IMR-90 (cell line): ENCODE measurements around the gene AAMP. TPM values are rescaled to one million over a fixed set of nuclear protein-coding genes. Genes with fewer than 3 reads are reported as not detected.

Experiments used
- ATAC-seq: fragments of 200-7000 bp; cut with Tn5 transposase; 2 replicates; pipeline ENCODE4 v1.9.1; 2020; ENCODE audit warnings: low read depth, mild to moderate bottlenecking, moderate library complexity
- BruUV-seq: library from RNA; stranded (reverse); fragments of 400-500 nt; replicated peaks from 2 replicates; lab custom pipeline; 2021; lab: Mats Ljungman, UMichigan
- CTCF ChIA-PET: fragments of 300-600 bp; formaldehyde crosslinking; extraction: SDS; loops from one replicate; lab custom pipeline; 2021; ENCODE audit warnings: antibody characterized with exemption; lab: Yijun Ruan, JAX
- POLR2A ChIA-PET: fragments of 300-600 bp; sonication (Branson Sonifier 250); formaldehyde crosslinking; loops from one replicate; lab custom pipeline; 2022; ENCODE audit warnings: antibody characterized with exemption; ENCODE audit not compliant: unreplicated experiment; lab: Charles Lee
- DNase-seq: peaks from one replicate; pipeline ENCODE4 v3.0.0; 2013
- H2AFZ ChIP-seq: replicated peaks from 2 replicates; pipeline ENCODE3; 2013; ENCODE audit warnings: low read length, mild to moderate bottlenecking; ENCODE audit not compliant: poor library complexity
- H2AK5ac ChIP-seq: 2 replicates; pipeline ENCODE4 v1.6.1; 2013; ENCODE audit warnings: low read depth, low read length, inconsistent platforms
- H2AK9ac ChIP-seq: replicated peaks from 2 replicates; pipeline ENCODE3; 2013; ENCODE audit warnings: mild to moderate bottlenecking, low read depth, low read length, moderate library complexity; ENCODE audit not compliant: poor library complexity
- H2BK120ac ChIP-seq: 2 replicates; pipeline ENCODE4 v1.6.1; 2013; ENCODE audit warnings: low read depth, low read length, inconsistent platforms
- H2BK15ac ChIP-seq: 3 replicates; pipeline ENCODE4 v1.6.1; 2013; ENCODE audit warnings: low read depth, low read length, inconsistent platforms
- H2BK20ac ChIP-seq: 2 replicates; pipeline ENCODE4 v1.6.1; 2013; ENCODE audit warnings: low read depth, mild to moderate bottlenecking, inconsistent platforms, low read length, moderate library complexity
- H2BK5ac ChIP-seq: 2 replicates; pipeline ENCODE4 v1.6.1; 2013; ENCODE audit warnings: mild to moderate bottlenecking, low read depth, low read length, inconsistent platforms; ENCODE audit not compliant: poor library complexity, severe bottlenecking
- H3K14ac ChIP-seq: replicated peaks from 2 replicates; pipeline ENCODE4 v1.6.1; 2013; ENCODE audit warnings: low read depth, low read length, inconsistent platforms
- H3K18ac ChIP-seq: 2 replicates; pipeline ENCODE4 v1.6.1; 2013; ENCODE audit warnings: low read depth, low read length, control low read depth
- H3K23ac ChIP-seq: 2 replicates; pipeline ENCODE4 v1.6.1; 2013; ENCODE audit warnings: low read depth, low read length, inconsistent platforms
- H3K27ac ChIP-seq: 2 replicates; pipeline ENCODE4 v1.5.1; 2013; ENCODE audit warnings: mild to moderate bottlenecking, control low read depth, low read length; ENCODE audit not compliant: insufficient read depth
- H3K27me3 ChIP-seq: 2 replicates; pipeline ENCODE4 v1.6.1; 2013; ENCODE audit warnings: low read length; ENCODE audit not compliant: control insufficient read depth, insufficient read depth
- H3K36me3 ChIP-seq: 2 replicates; pipeline ENCODE4 v1.6.1; 2013; ENCODE audit warnings: low read length, mixed read lengths; ENCODE audit not compliant: control insufficient read depth, insufficient read depth
- H3K4ac ChIP-seq: 2 replicates; pipeline ENCODE4 v1.6.1; 2013; ENCODE audit warnings: low read depth, low read length, inconsistent platforms
- H3K4me1 ChIP-seq: 2 replicates; pipeline ENCODE4 v1.6.1; 2013; ENCODE audit warnings: low read length, mixed read lengths; ENCODE audit not compliant: control insufficient read depth, insufficient read depth
- H3K4me2 ChIP-seq: 2 replicates; pipeline ENCODE4 v1.6.1; 2013; ENCODE audit warnings: low read depth, mild to moderate bottlenecking, control low read depth, low read length, moderate library complexity
- H3K4me3 ChIP-seq: 2 replicates; pipeline ENCODE4 v1.5.1; 2013; ENCODE audit warnings: low read depth, mild to moderate bottlenecking, control low read depth, low read length, moderate library complexity; ENCODE audit not compliant: insufficient read depth
- H3K56ac ChIP-seq: 2 replicates; pipeline ENCODE4 v1.6.1; 2013; ENCODE audit warnings: low read length, inconsistent platforms; ENCODE audit not compliant: insufficient read depth; ENCODE audit errors: extremely low read depth
- H3K79me1 ChIP-seq, 2 experiments: 2 replicates each; pipeline ENCODE4 v1.6.1; 2013; ENCODE audit warnings: low read length in 2 of 2, inconsistent platforms in 1 of 2, low read depth in 1 of 2
- H3K9ac ChIP-seq: 2 replicates; pipeline ENCODE4 v1.6.1; 2013; ENCODE audit warnings: low read depth, low read length, control low read depth
- H3K9me1 ChIP-seq: 2 replicates; pipeline ENCODE4 v1.6.1; 2013; ENCODE audit warnings: low read length, inconsistent platforms; ENCODE audit not compliant: insufficient read depth
- H3K9me3 ChIP-seq: 2 replicates; pipeline ENCODE4 v1.6.1; 2013; ENCODE audit warnings: low read length; ENCODE audit not compliant: control insufficient read depth, insufficient read depth
- H4K20me1 ChIP-seq: 2 replicates; pipeline ENCODE4 v1.6.1; 2013; ENCODE audit warnings: low read length, inconsistent platforms; ENCODE audit not compliant: insufficient read depth
- H4K5ac ChIP-seq: 2 replicates; pipeline ENCODE4 v1.6.1; 2013; ENCODE audit warnings: mild to moderate bottlenecking, low read depth, low read length, control low read depth
- H4K8ac ChIP-seq, 2 experiments: 2 replicates each; pipeline ENCODE4 v1.6.1; 2013; ENCODE audit warnings: low read depth in 2 of 2, low read length in 2 of 2, control low read depth in 1 of 2, inconsistent platforms in 1 of 2
- H4K91ac ChIP-seq: 2 replicates; pipeline ENCODE4 v1.6.1; 2013; ENCODE audit warnings: low read depth, low read length, inconsistent platforms; ENCODE audit not compliant: insufficient read depth
- CEBPB ChIP-seq: IDR thresholded peaks from 2 replicates; pipeline ENCODE4 v1.6.1; 2012; ENCODE audit warnings: low read depth, low read length, improper control_type of control experiment
- MAFK ChIP-seq: IDR thresholded peaks from 2 replicates; pipeline ENCODE4 v1.6.1; 2012; ENCODE audit warnings: low read depth, low read length, improper control_type of control experiment
- RFX5 ChIP-seq: IDR thresholded peaks from 2 replicates; pipeline ENCODE4 v1.8.0; 2012; ENCODE audit warnings: low read depth, mild to moderate bottlenecking, low read length, moderate library complexity
- WGBS, 2 experiments: methylation state at CpG; one replicate each; pipeline versions ENCODE4 v1.1.5 to v1.1.7; 2013; ENCODE audit warnings: missing lambda C conversion rate in 2 of 2; ENCODE audit not compliant: insufficient read length in 1 of 2; ENCODE audit errors: extremely low coverage in 2 of 2; 5-methylcytosine and 5-hydroxymethylcytosine counted together
- dilution Hi-C: fragments of 300-500 bp; cut with HindIII; formaldehyde crosslinking; loops from one replicate; pipeline ENCODE4 v1.14.3; 2018; ENCODE audit warnings: low sequenced_read_pairs; ENCODE audit not compliant: unreplicated experiment
- in situ Hi-C: fragments of 300-500 bp; cut with MboI; formaldehyde crosslinking; loops from 3 replicates; pipeline ENCODE4 v1.14.3; 2019; ENCODE audit warnings: low sequenced_read_pairs, inconsistent platforms, mixed read lengths
- intact Hi-C: fragments of 100-400 bp; cut with micrococcal nuclease; formaldehyde crosslinking; loops from 2 replicates; pipeline ENCODE4 v1.10.0; 2022
- polyA plus RNA-seq, 3 experiments: library from polyadenylated mRNA; depleted of rRNA; stranded (reverse); fragments of >200 nt; gene quantifications; 2 replicates each; pipeline ENCODE4 v1.2.3, GENCODE V29; 2012; ENCODE audit warnings: low replicate concordance in 1 of 3
- total RNA-seq: library from RNA; depleted of rRNA; stranded (reverse); fragments of >200 nt; gene quantifications from 2 replicates; pipeline ENCODE4 v1.2.3, GENCODE V29; 2012
- TF ChIP-seq, protein P1 (sequence below): conservative IDR thresholded peaks from 2 replicates; pipeline ENCODE4 v1.5.1; 2012; ENCODE audit warnings: mild to moderate bottlenecking, low read depth, low read length, improper control_type of control experiment

Gene AAMP
- total and polyA plus RNA-seq, 2 of the 4 experiments (the other 2 are of a cell fraction), result 104 to 112 TPM

DNA sequence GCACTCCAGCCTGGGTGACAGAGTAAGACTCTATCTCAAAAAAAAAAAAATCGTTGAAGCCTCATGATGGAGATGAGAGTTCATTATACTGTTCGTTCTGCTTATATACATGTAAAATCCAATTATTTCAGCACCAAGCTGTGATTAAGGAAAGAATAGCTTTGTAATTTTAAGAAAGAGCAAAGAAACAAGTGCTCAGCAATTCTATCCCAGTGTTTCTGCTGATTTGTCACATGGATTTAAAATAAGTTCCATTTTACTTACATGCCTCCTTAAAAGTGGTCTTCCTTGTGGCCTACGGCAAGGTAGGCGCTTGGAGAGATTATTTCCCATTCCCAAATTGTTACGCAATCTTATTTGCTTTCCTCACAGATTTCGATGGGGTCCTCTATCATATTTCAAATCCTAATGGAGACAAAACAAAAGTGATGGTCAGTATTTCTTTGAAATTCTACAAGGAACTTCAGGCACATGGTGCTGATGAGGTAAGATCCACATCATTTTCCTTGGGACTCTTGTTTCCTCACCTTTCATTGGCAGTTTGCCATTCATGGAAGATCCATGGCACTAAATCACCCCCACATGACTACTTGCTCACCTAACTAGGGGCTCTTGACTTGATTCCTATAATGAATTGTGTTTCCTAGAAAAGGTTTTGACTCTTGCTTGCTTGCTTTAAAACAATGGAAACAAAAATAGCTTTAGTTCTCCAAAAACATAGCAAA is 41.4 kb downstream of the AAMP start:
- peak; percentile 25 for DNase-seq
- H3K56ac ChIP-seq, result peak overlapping the region; percentile 93
- intact Hi-C loops (loop anchor here (5.0 kb wide), 1 partner anchor 41 kb away; no protein-coding TSS in a partner anchor), dilution Hi-C loops (no loop called here), in situ Hi-C loops (no loop called here)
- H3K9ac ChIP-seq, result peak overlapping the region; percentile 3; the same call in 1 of the 2 replicates
- peak overlapping the region; percentile 56; the same call in 1 of the 2 replicates for H3K4me2 ChIP-seq
- H3K27ac ChIP-seq, result peak overlapping the region; percentile 88
- H2BK15ac ChIP-seq, result peak overlapping the region; percentile 99
- H2AFZ ChIP-seq, result no peak overlapping the region
- H2AK5ac ChIP-seq, result peak overlapping the region; percentile 97
- H3K14ac ChIP-seq, result peak overlapping the region; percentile 98
- TF ChIP-seq RFX5 (no peak), MAFK (peak; percentile 28; the same call in 1 of the 2 replicates), CEBPB (peak; percentile 96)
- TF ChIP-seq, protein P1, sequence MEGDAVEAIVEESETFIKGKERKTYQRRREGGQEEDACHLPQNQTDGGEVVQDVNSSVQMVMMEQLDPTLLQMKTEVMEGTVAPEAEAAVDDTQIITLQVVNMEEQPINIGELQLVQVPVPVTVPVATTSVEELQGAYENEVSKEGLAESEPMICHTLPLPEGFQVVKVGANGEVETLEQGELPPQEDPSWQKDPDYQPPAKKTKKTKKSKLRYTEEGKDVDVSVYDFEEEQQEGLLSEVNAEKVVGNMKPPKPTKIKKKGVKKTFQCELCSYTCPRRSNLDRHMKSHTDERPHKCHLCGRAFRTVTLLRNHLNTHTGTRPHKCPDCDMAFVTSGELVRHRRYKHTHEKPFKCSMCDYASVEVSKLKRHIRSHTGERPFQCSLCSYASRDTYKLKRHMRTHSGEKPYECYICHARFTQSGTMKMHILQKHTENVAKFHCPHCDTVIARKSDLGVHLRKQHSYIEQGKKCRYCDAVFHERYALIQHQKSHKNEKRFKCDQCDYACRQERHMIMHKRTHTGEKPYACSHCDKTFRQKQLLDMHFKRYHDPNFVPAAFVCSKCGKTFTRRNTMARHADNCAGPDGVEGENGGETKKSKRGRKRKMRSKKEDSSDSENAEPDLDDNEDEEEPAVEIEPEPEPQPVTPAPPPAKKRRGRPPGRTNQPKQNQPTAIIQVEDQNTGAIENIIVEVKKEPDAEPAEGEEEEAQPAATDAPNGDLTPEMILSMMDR, result no peak
- peak overlapping the region; percentile 92 to 96 for H4K8ac ChIP-seq
- H3K9me1 ChIP-seq, result peaks cover 10% of the 10 kb centered on the region; the same call in 1 of the 2 replicates
- H4K91ac ChIP-seq, result peak overlapping the region; percentile 91
- peak overlapping the region; percentile 97 for H3K4ac ChIP-seq
- peak overlapping the region; percentile 94; the same call in 1 of the 2 replicates for H4K5ac ChIP-seq
- no CpG with 5 or more reads among the region's 6 CpGs for WGBS, 2 experiments
- peak overlapping the region; percentile 94 for H3K23ac ChIP-seq
- H3K4me3 ChIP-seq, result no peak overlapping the region
- peak overlapping the region; percentile 91 for H3K18ac ChIP-seq
- peak; percentile 4; the same call in 1 of the 2 replicates for ATAC-seq
- H3K27me3 ChIP-seq, result no peaks in the 10 kb centered on the region
- H2AK9ac ChIP-seq, result no peak overlapping the region
- H2BK5ac ChIP-seq, result peak overlapping the region; percentile 91
- POLR2A ChIA-PET, result interaction anchor here (1.5 to 1.6 kb wide), 2 partner anchors 12 to 42 kb away, joined by 4 to 6 read pairs; partner anchors contain the start of genes AAMP and PNKD
- H3K4me1 ChIP-seq, result peaks cover 14% of the 10 kb centered on the region
- CTCF ChIA-PET, result no interaction called here
- H2BK20ac ChIP-seq, result peak overlapping the region; percentile 94
- H2BK120ac ChIP-seq, result peak overlapping the region; percentile 97
- no TSS peak for BruUV-seq
- peaks cover 59% of the 10 kb centered on the region for H3K36me3 ChIP-seq
- peaks cover 31 to 57% of the 10 kb centered on the region in 2 experiments for H3K79me1 ChIP-seq
- no peaks in the 10 kb centered on the region for H3K9me3 ChIP-seq
- peaks cover 33% of the 10 kb centered on the region; the same call in 1 of the 2 replicates for H4K20me1 ChIP-seq
